Esophagus squamous epithelium (tissue), 5 donors: ENCODE data around the gene SCARB1. TPM values are rescaled to one million over a fixed set of nuclear protein-coding genes. Genes with fewer than 3 reads are reported as not detected.
A peak's percentile ranks its signal among the peaks of the same experiment; 100 is the strongest.

Source experiments
- DNase-seq: peaks from one replicate; lab custom pipeline; 2025; lab: John Stamatoyannopoulos, UW
- H3K27ac ChIP-seq, 4 donors: fragments of 200-600 bp; sonication (generic); one replicate each; pipeline ENCODE4 v1.5.1; 2016 to 2019; ENCODE audit warnings: mild to moderate bottlenecking in 1 of 4
- H3K27me3 ChIP-seq, 4 donors: fragments of 200-600 bp; sonication (generic); 1 replicate in 3 of 4; 2 replicates in 1 of 4; pipeline versions ENCODE4 v1.5.1 to v1.6.0; 2017 to 2021; ENCODE audit warnings: antibody characterized with exemption in 1 of 4
- H3K36me3 ChIP-seq, 3 donors: fragments of 200-600 bp; sonication (generic); one replicate each; pipeline ENCODE4 v1.5.1; 2016 to 2019
- H3K4me1 ChIP-seq, 3 donors: fragments of 200-600 bp; sonication (generic); one replicate each; pipeline ENCODE4 v1.5.1; 2017 to 2019
- H3K4me3 ChIP-seq, 4 donors: fragments of 200-600 bp; sonication (generic); 1 replicate in 3 of 4; 2 replicates in 1 of 4; pipeline ENCODE4 v1.5.1; 2016 to 2019; ENCODE audit warnings: mild to moderate bottlenecking in 2 of 4, moderate library complexity in 1 of 4
- H3K9me3 ChIP-seq, 3 donors: fragments of 200-600 bp; sonication (generic); one replicate each; pipeline ENCODE4 v1.5.1; 2016 to 2019
- POLR2A ChIP-seq, 4 donors: fragments of 450-650 bp; IDR thresholded peaks; one replicate each; pipeline ENCODE4 v1.6.1; 2017; ENCODE audit warnings: antibody characterized with exemption in 4 of 4, mild to moderate bottlenecking in 4 of 4, moderate library complexity in 3 of 4
- WGBS, 2 donors: methylation state at CpG; one replicate each; pipeline ENCODE4 v1.1.5; 2018; 5-methylcytosine and 5-hydroxymethylcytosine counted together
- intact Hi-C: fragments of 100-400 bp; cut with DNase I; formaldehyde crosslinking; loops from one replicate; pipeline ENCODE4 v1.15.0; 2022
- total RNA-seq, 4 donors: library from RNA; depleted of rRNA; stranded (reverse); fragments of >200 nt; gene quantifications; one replicate each; pipeline ENCODE4 v1.1.0, GENCODE V29; 2016
- TF ChIP-seq, protein P1 (sequence below), 6 experiments: fragments of 450-650 bp in 4 of 6; fragments of 200-600 bp in 2 of 6; sonication (generic) in 2 of 6; IDR thresholded peaks; one replicate each; pipeline ENCODE4 v1.5.1; 2016 to 2019; ENCODE audit warnings: antibody characterized with exemption in 6 of 6, mild to moderate bottlenecking in 4 of 6, moderate library complexity in 4 of 6
- donor health status: DM: yes; HTN: yes; CAD: no.

The SCARB1 gene
- total RNA-seq, 4 donors from 2014 or later: 7.1 to 9.5 (median 8.8) TPM

GRCh38 chr12:124830306-124830705 is 33.4 kb downstream of the SCARB1 start:
- Histone ChIP-seq H3K36me3 (no peaks in the 10 kb centered on the region), H3K27me3 (no peaks in the 10 kb centered on the region), H3K4me3 (no peak overlapping the region), H3K4me1 (peaks cover 5 to 25% (median 11%) of the 10 kb centered on the region in 3 donors), H3K9me3 (no peaks in the 10 kb centered on the region), H3K27ac (no peak overlapping the region)
- DNase-seq: no peak
- WGBS, 2 donors: 96 to 100% methylated on average over 6 of the region's 6 CpGs
- TF ChIP-seq POLR2A (IDR thresholded peaks at IDR 0.05): no peak
- TF ChIP-seq, protein P1, sequence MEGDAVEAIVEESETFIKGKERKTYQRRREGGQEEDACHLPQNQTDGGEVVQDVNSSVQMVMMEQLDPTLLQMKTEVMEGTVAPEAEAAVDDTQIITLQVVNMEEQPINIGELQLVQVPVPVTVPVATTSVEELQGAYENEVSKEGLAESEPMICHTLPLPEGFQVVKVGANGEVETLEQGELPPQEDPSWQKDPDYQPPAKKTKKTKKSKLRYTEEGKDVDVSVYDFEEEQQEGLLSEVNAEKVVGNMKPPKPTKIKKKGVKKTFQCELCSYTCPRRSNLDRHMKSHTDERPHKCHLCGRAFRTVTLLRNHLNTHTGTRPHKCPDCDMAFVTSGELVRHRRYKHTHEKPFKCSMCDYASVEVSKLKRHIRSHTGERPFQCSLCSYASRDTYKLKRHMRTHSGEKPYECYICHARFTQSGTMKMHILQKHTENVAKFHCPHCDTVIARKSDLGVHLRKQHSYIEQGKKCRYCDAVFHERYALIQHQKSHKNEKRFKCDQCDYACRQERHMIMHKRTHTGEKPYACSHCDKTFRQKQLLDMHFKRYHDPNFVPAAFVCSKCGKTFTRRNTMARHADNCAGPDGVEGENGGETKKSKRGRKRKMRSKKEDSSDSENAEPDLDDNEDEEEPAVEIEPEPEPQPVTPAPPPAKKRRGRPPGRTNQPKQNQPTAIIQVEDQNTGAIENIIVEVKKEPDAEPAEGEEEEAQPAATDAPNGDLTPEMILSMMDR (IDR thresholded peaks at IDR 0.05): no peak
- intact Hi-C loops: no loop called here

- no peak overlapping the region for H3K27ac ChIP-seq
- TF ChIP-seq, protein P1 (IDR thresholded peaks at IDR 0.05): no peak
- TF ChIP-seq POLR2A (IDR thresholded peaks at IDR 0.05): no peak
- no peaks in the 10 kb centered on the region for H3K36me3 ChIP-seq
- no peaks in the 10 kb centered on the region for H3K9me3 ChIP-seq
- no peaks in the 10 kb centered on the region for H3K27me3 ChIP-seq
- H3K4me3 ChIP-seq: no peak overlapping the region
- WGBS, 2 donors: 95 to 98% methylated on average over 4 of the region's 4 CpGs
- intact Hi-C loops: no loop called here
- no peak for DNase-seq
- H3K4me1 ChIP-seq: peaks cover 5 to 25% (median 11%) of the 10 kb centered on the region in 3 donors
Observed at GRCh38 chr12:124829708-124830304, 33.9 kb downstream of the SCARB1 start.

- H3K36me3 ChIP-seq: no peaks in the 10 kb centered on the region
- TF ChIP-seq, protein P1 (IDR thresholded peaks at IDR 0.05): no peak
- TF ChIP-seq POLR2A (IDR thresholded peaks at IDR 0.05): no peak
- DNase-seq: no peak
- peaks cover 5 to 23% (median 11%) of the 10 kb centered on the region in 3 donors for H3K4me1 ChIP-seq
- H3K27me3 ChIP-seq: no peaks in the 10 kb centered on the region
- intact Hi-C loops: no loop called here
- WGBS, 2 donors: 57 to 72% methylated on average over 9 of the region's 9 CpGs
- peak overlapping the region; percentile 7 to 33 (median 19) for H3K27ac ChIP-seq
- H3K9me3 ChIP-seq: no peaks in the 10 kb centered on the region
- H3K4me3 ChIP-seq: no peak overlapping the region
Observed at GRCh38 chr12:124829008-124829707, 34.5 kb downstream of the SCARB1 start.

DNA sequence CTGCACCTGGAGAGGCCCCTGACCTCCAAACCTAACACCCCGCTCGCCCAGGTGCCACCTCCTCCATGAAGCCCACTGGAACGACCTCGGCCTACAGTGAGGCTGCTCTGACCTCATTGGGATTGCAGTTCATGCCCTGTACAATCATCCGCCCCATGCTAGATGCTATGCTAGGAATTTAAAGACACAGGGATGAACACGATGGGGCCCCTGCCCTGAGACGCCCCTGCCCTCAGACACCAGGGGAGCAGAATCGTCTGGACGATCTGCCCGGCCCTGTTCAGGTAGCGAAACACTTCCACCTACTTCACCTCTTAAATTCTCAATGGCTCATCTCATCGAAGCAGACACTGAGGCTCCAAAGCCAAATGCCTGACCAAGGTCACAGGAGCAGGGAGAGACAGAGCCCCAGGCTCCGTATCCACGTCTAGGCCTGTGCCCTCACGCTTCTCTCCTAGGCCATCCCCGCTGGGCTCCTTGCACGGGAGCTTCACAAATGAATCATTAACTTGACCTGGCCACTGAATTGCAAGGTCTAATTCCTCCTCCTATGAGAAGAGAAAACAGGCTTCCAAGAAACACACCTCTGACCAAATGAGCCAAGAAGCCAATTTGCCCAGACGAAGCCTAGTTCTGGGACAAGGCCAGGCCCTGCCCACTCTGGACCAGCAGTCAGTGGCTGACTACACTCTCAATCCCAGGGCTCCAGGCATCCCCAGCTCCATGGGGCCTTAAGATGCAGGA is 35.2 kb downstream of the SCARB1 start:
- Histone ChIP-seq H3K4me1 (peaks cover 0 to 16% (median 11%) of the 10 kb centered on the region in 3 donors), H3K9me3 (no peaks in the 10 kb centered on the region), H3K27me3 (no peaks in the 10 kb centered on the region), H3K27ac (peak overlapping the region in 3 of 4 donors; percentile 13 to 33 (median 25)), H3K36me3 (no peaks in the 10 kb centered on the region), H3K4me3 (no peak overlapping the region)
- intact Hi-C loops: no loop called here
- WGBS, 2 donors: 70 to 71% methylated on average over 15 to 16 of the region's 18 CpGs
- no peak for DNase-seq
- TF ChIP-seq, protein P1 (IDR thresholded peaks at IDR 0.05): no peak
- TF ChIP-seq POLR2A (IDR thresholded peaks at IDR 0.05): no peak
